H9 (cell line): ENCODE measurements around the gene ADGRL3. TPM values are rescaled to one million over a fixed set of nuclear protein-coding genes. Genes with fewer than 3 reads are reported as not detected.

Experiments used
- DNase-seq: peaks from one replicate; pipeline ENCODE4 v3.0.0-alpha.2; 2017
- H2AFZ ChIP-seq: one replicate; pipeline ENCODE4 v1.6.1; 2013; ENCODE audit warnings: mild to moderate bottlenecking, low read length, control low read depth, moderate library complexity
- H2AK5ac ChIP-seq: 2 replicates; pipeline ENCODE4 v1.6.1; 2013; ENCODE audit warnings: low read length, control low read depth, mixed read lengths; ENCODE audit not compliant: insufficient read length
- H2BK120ac ChIP-seq: one replicate; pipeline ENCODE4 v1.6.1; 2013; ENCODE audit warnings: low read depth, mild to moderate bottlenecking, low read length, control low read depth, inconsistent platforms; ENCODE audit not compliant: poor library complexity, severe bottlenecking
- H2BK12ac ChIP-seq: 2 replicates; pipeline ENCODE4 v1.6.1; 2013; ENCODE audit warnings: low read length, control low read depth, mixed read lengths, low read depth; ENCODE audit not compliant: insufficient read length
- H2BK15ac ChIP-seq: 2 replicates; pipeline ENCODE4 v1.6.1; 2013; ENCODE audit warnings: low read depth, low read length, control low read depth
- H2BK20ac ChIP-seq: one replicate; pipeline ENCODE4 v1.6.1; 2013; ENCODE audit warnings: low read depth, mild to moderate bottlenecking, low read length, control low read depth, inconsistent platforms; ENCODE audit not compliant: poor library complexity, severe bottlenecking
- H2BK5ac ChIP-seq: 2 replicates; pipeline ENCODE4 v1.6.1; 2013; ENCODE audit warnings: low read length, control low read depth, mixed read lengths; ENCODE audit not compliant: insufficient read length
- H3K14ac ChIP-seq: 2 replicates; pipeline ENCODE4 v1.6.1; 2013; ENCODE audit warnings: low read length, control low read depth; ENCODE audit not compliant: insufficient read depth
- H3K18ac ChIP-seq: 2 replicates; pipeline ENCODE4 v1.6.1; 2013; ENCODE audit warnings: low read depth, mild to moderate bottlenecking, mixed read lengths, low read length, control low read depth; ENCODE audit not compliant: insufficient read length
- H3K23ac ChIP-seq: 2 replicates; pipeline ENCODE4 v1.6.1; 2013; ENCODE audit warnings: low read length, control low read depth, mixed read lengths, low read depth; ENCODE audit not compliant: insufficient read length
- H3K23me2 ChIP-seq: 2 replicates; pipeline ENCODE4 v1.6.1; 2013; ENCODE audit warnings: low read depth, mild to moderate bottlenecking, mixed read lengths, low read length, control low read depth; ENCODE audit not compliant: insufficient read length, poor library complexity, severe bottlenecking
- H3K27ac ChIP-seq: 2 replicates; pipeline ENCODE4 v1.5.1; 2013; ENCODE audit warnings: low read length, control low read depth, mixed read lengths, low read depth; ENCODE audit not compliant: insufficient read length
- H3K27me3 ChIP-seq: 2 replicates; pipeline ENCODE4 v1.6.1; 2013; ENCODE audit warnings: low read length, control low read depth, inconsistent platforms; ENCODE audit not compliant: insufficient read depth
- H3K4ac ChIP-seq: 2 replicates; pipeline ENCODE4 v1.6.1; 2013; ENCODE audit warnings: low read depth, mild to moderate bottlenecking, control low read depth, inconsistent platforms, low read length, moderate library complexity
- H3K4me1 ChIP-seq: 2 replicates; pipeline ENCODE4 v1.6.1; 2013; ENCODE audit warnings: low read length, control low read depth, inconsistent platforms; ENCODE audit not compliant: insufficient read depth
- H3K4me2 ChIP-seq: 2 replicates; pipeline ENCODE4 v1.6.1; 2013; ENCODE audit warnings: low read length, control low read depth, mixed read lengths; ENCODE audit not compliant: insufficient read length, insufficient read depth
- H3K56ac ChIP-seq: 2 replicates; pipeline ENCODE4 v1.6.1; 2013; ENCODE audit warnings: low read depth, mild to moderate bottlenecking, mixed read lengths, low read length, control low read depth; ENCODE audit not compliant: insufficient read length
- H3K79me1 ChIP-seq: 2 replicates; pipeline ENCODE4 v1.6.1; 2013; ENCODE audit warnings: low read depth, mild to moderate bottlenecking, moderate library complexity, low read length, control low read depth, inconsistent platforms; ENCODE audit not compliant: insufficient read depth, poor library complexity, severe bottlenecking
- H3K79me2 ChIP-seq: 2 replicates; pipeline ENCODE4 v1.6.1; 2013; ENCODE audit warnings: low read length, control low read depth, inconsistent platforms; ENCODE audit not compliant: insufficient read depth
- H3K9ac ChIP-seq: 2 replicates; pipeline ENCODE4 v1.6.1; 2013; ENCODE audit warnings: low read length, control low read depth, mixed read lengths; ENCODE audit not compliant: insufficient read length; ENCODE audit errors: extremely low read depth
- H3K9me3 ChIP-seq: one replicate; pipeline ENCODE4 v1.6.1; 2013; ENCODE audit warnings: low read depth, low read length, inconsistent platforms; ENCODE audit not compliant: control insufficient read depth
- H3T11ph ChIP-seq: one replicate; pipeline ENCODE4 v1.6.1; 2013; ENCODE audit warnings: mild to moderate bottlenecking, low read length, control low read depth, inconsistent platforms
- H4K20me1 ChIP-seq: one replicate; pipeline ENCODE4 v1.6.1; 2013; ENCODE audit not compliant: control insufficient read depth, insufficient read length, insufficient read depth
- H4K5ac ChIP-seq: 2 replicates; pipeline ENCODE4 v1.6.1; 2013; ENCODE audit warnings: low read depth, mild to moderate bottlenecking, mixed read lengths, low read length, control low read depth; ENCODE audit not compliant: insufficient read length
- H4K8ac ChIP-seq: replicated peaks from 2 replicates; pipeline ENCODE4 v1.6.1; 2013; ENCODE audit warnings: low read length, control low read depth, mixed read lengths, low read depth; ENCODE audit not compliant: insufficient read length
- H4K91ac ChIP-seq: 2 replicates; pipeline ENCODE4 v1.6.1; 2013; ENCODE audit warnings: low read depth, mild to moderate bottlenecking, moderate library complexity, mixed read lengths, low read length, control low read depth; ENCODE audit not compliant: insufficient read length
- H3K27ac Mint-ChIP-seq, 3 experiments: 2 replicates in 2 of 3; 3 replicates in 1 of 3; pipeline ENCODE4 v1.8.0; 2020 to 2021; ENCODE audit warnings: mixed read lengths in 3 of 3, mild to moderate bottlenecking in 1 of 3, moderate library complexity in 1 of 3
- H3K27me3 Mint-ChIP-seq: 2 replicates; pipeline ENCODE4 v1.8.0; 2021; ENCODE audit warnings: low read depth, mild to moderate bottlenecking, moderate library complexity, mixed read lengths
- H3K36me3 Mint-ChIP-seq, 3 experiments: 2 replicates in 2 of 3; 3 replicates in 1 of 3; pipeline ENCODE4 v1.8.0; 2020 to 2021; ENCODE audit warnings: low read depth in 3 of 3, mixed read lengths in 3 of 3; ENCODE audit not compliant: insufficient read depth in 1 of 3
- H3K4me1 Mint-ChIP-seq, 2 experiments: 2 replicates each; pipeline ENCODE4 v1.8.0; 2020; ENCODE audit warnings: mixed read lengths in 2 of 2
- H3K4me3 Mint-ChIP-seq, 2 experiments: 2 replicates in 1 of 2; 3 replicates in 1 of 2; pipeline ENCODE4 v1.8.0; 2020 to 2021; ENCODE audit warnings: mild to moderate bottlenecking in 2 of 2, mixed read lengths in 2 of 2, moderate library complexity in 1 of 2
- H3K9me3 Mint-ChIP-seq, 2 experiments: 2 replicates in 1 of 2; 3 replicates in 1 of 2; pipeline ENCODE4 v1.8.0; 2020; ENCODE audit warnings: mild to moderate bottlenecking in 2 of 2, mixed read lengths in 2 of 2, moderate library complexity in 1 of 2
- WGBS: extraction: QIAGEN DNeasy Blood & Tissue Kit; methylation state at CpG from one replicate; pipeline ENCODE4 v1.1.7; 2013; ENCODE audit warnings: missing lambda C conversion rate, low lambda C conversion rate, mixed read lengths; ENCODE audit not compliant: insufficient read length; ENCODE audit errors: extremely low coverage; 5-methylcytosine and 5-hydroxymethylcytosine counted together
- total RNA-seq: library from RNA; stranded (reverse); gene quantifications from 2 replicates; pipeline ENCODE4 v1.2.1, GENCODE V29; 2021
- TF ChIP-seq, protein P1 (sequence below): fragments of 200-600 bp; sonication (generic); conservative IDR thresholded peaks from 3 replicates; pipeline ENCODE4 v1.8.0; 2021; ENCODE audit warnings: antibody characterized with exemption, mild to moderate bottlenecking

The ADGRL3 gene
- total RNA-seq, 1 experiment from 2014 or later = 5.9 TPM

DNA sequence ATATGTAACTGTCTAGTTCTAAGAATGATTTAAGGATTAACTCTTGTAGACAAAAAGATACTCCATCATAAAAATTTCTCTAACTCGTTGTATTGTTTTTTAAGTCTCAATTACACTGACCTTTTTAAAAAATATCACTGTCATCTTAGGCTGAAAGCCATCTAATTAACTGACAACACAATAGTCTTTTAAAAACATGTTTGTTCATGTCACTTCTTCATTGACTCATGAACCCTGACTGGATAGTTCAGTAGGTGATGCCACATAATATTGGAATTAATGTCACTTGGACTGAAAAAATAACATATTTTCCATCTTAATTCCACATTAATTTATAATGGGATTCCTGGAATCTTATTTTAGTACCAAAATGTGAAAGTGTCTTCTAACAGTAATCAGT, 179.3 kb downstream of the ADGRL3 start:
- H2BK5ac ChIP-seq = no peak overlapping the region
- H3K4ac ChIP-seq = no peak overlapping the region
- H4K5ac ChIP-seq = no peak overlapping the region
- no peak overlapping the region for H3T11ph ChIP-seq
- H4K91ac ChIP-seq = no peak overlapping the region
- no peak overlapping the region for H3K27ac Mint-ChIP-seq
- peaks cover 12 to 24% of the 10 kb centered on the region in 2 experiments for H3K4me1 Mint-ChIP-seq
- H3K79me2 ChIP-seq = no peaks in the 10 kb centered on the region
- no peak overlapping the region for H3K18ac ChIP-seq
- no peak overlapping the region for H3K9ac ChIP-seq
- no peak overlapping the region for H3K4me3 Mint-ChIP-seq
- H2AK5ac ChIP-seq = no peak overlapping the region
- no peak overlapping the region for H2AFZ ChIP-seq
- no peaks in the 10 kb centered on the region for H3K23me2 ChIP-seq
- DNase-seq = no peak
- no peak overlapping the region for H2BK20ac ChIP-seq
- H3K27me3 Mint-ChIP-seq = no peaks in the 10 kb centered on the region
- no peak overlapping the region for H3K56ac ChIP-seq
- H4K20me1 ChIP-seq = no peaks in the 10 kb centered on the region
- H3K4me2 ChIP-seq = no peak overlapping the region
- TF ChIP-seq, protein P1, sequence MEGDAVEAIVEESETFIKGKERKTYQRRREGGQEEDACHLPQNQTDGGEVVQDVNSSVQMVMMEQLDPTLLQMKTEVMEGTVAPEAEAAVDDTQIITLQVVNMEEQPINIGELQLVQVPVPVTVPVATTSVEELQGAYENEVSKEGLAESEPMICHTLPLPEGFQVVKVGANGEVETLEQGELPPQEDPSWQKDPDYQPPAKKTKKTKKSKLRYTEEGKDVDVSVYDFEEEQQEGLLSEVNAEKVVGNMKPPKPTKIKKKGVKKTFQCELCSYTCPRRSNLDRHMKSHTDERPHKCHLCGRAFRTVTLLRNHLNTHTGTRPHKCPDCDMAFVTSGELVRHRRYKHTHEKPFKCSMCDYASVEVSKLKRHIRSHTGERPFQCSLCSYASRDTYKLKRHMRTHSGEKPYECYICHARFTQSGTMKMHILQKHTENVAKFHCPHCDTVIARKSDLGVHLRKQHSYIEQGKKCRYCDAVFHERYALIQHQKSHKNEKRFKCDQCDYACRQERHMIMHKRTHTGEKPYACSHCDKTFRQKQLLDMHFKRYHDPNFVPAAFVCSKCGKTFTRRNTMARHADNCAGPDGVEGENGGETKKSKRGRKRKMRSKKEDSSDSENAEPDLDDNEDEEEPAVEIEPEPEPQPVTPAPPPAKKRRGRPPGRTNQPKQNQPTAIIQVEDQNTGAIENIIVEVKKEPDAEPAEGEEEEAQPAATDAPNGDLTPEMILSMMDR = no peak
- no peak overlapping the region for H2BK120ac ChIP-seq
- no peak overlapping the region for H4K8ac ChIP-seq
- H2BK15ac ChIP-seq = no peak overlapping the region
- peaks cover 0 to 13% (median 7%) of the 10 kb centered on the region in 3 experiments; a peak in 5 of 7 replicates for H3K36me3 Mint-ChIP-seq
- H3K4me1 ChIP-seq = no peaks in the 10 kb centered on the region
- no peak overlapping the region for H3K23ac ChIP-seq
- no peak overlapping the region for H2BK12ac ChIP-seq
- H3K9me3 ChIP-seq = no peaks in the 10 kb centered on the region
- no peak overlapping the region for H3K27ac ChIP-seq
- no CpG with 5 or more reads among the region's 1 CpG for WGBS
- peaks cover 7 to 10% of the 10 kb centered on the region in 2 experiments; a peak in 4 of 5 replicates for H3K9me3 Mint-ChIP-seq
- no peaks in the 10 kb centered on the region for H3K79me1 ChIP-seq
- H3K14ac ChIP-seq = no peak overlapping the region
- no peaks in the 10 kb centered on the region for H3K27me3 ChIP-seq
